ENCODE data around the gene C11orf68. TPM values are rescaled to one million over a fixed set of nuclear protein-coding genes. Genes with fewer than 3 reads are reported as not detected.

C11orf68 gene
- polyA plus RNA-seq, 3 donors, result 21.8 to 31.5 (median 22.8) TPM

DNA sequence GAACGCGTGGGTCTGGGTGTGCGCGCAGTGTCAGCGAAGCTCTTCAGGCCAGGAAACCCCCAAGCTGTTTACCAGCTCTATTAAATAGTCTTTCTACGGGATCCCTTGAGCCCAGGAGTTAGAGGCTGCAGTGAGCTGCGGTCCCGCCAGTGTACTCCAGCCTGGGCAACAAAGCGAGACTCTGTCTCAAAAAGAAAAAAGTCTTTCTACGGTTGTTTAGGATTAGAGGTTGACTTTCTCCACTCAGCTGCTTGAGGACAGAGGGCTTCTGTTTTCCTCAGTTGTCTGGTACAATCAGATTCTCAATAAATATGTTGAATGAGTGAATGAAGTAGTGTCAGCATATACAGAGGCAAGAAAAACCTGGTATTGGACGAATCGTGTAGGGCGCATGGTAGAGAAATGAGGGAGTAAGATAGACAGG lies 43.3 kb upstream of the C11orf68 start:
- Histone ChIP-seq H3K9ac (ENCODE audit: insufficient read depth, low read length, poor library complexity, severe bottlenecking) (peak overlapping the region; percentile 94), H3K4me3 (replicated peaks in 1 of 3; ENCODE audit: low read depth in 2 of 3, low read length in 3 of 3) (peak overlapping the region; percentile 74 to 97 (median 87)), H3K9me3 (replicated peaks in 1 of 2; ENCODE audit: control insufficient read depth in 1 of 2, insufficient read depth in 1 of 2, low read length in 2 of 2) (no peaks in the 10 kb centered on the region), H2AFZ (ENCODE audit: insufficient read depth, low read depth, low read length, poor library complexity, severe bottlenecking) (peak overlapping the region; percentile 41), H3K27ac (ENCODE audit: low read depth in 1 of 2, low read length in 2 of 2) (peak overlapping the region in 1 of 2 donors; percentile 92), H3K36me3 (replicated peaks in 1 of 2; ENCODE audit: control insufficient read depth in 1 of 2, insufficient read depth in 2 of 2, low read length in 2 of 2) (peaks cover 33 to 38% of the 10 kb centered on the region in 2 donors), H3K79me2 (ENCODE audit: insufficient read depth, low read length) (peaks cover 35% of the 10 kb centered on the region), H4K20me1 (ENCODE audit: insufficient read depth, low read length) (peaks cover 10% of the 10 kb centered on the region), H3K27me3 (ENCODE audit: control insufficient read depth in 2 of 2, insufficient read depth in 2 of 2, low read length in 2 of 2) (no peaks in the 10 kb centered on the region), H3K4me1 (ENCODE audit: control insufficient read depth in 1 of 2, insufficient read depth in 2 of 2, low read length in 2 of 2) (peaks cover 18 to 24% of the 10 kb centered on the region in 2 donors), H3K4me2 (replicated peaks; ENCODE audit: extremely low read depth, low read length, poor library complexity, severe bottlenecking) (peak overlapping the region; percentile 72)
- peak overlapping the region; percentile 52 to 97 (median 89) for H3K27ac Mint-ChIP-seq
- peaks cover 0 to 2% (median 2%) of the 10 kb centered on the region in 3 donors for H3K27me3 Mint-ChIP-seq (ENCODE audit: low read depth in 3 of 3)
- peak overlapping the region; percentile 91 to 95 for H3K4me3 Mint-ChIP-seq
- no peak for DNase-seq
- intact Hi-C loops (cut with micrococcal nuclease), result loop anchor here (2.0 to 5.0 kb wide), 3 partner anchors 40 to 41 kb away; partner anchors contain the start of genes BANF1 (in 2 of the 2) and EIF1AD (in 2 of the 2)
- H3K4me1 Mint-ChIP-seq, result peaks cover 24% of the 10 kb centered on the region
- peaks cover 0 to 2% (median 0%) of the 10 kb centered on the region in 7 donors for H3K9me3 Mint-ChIP-seq
- WGBS (ENCODE audit: insufficient coverage), result 18% methylated on average over 8 of the region's 13 CpGs
- peaks cover 39 to 41% of the 10 kb centered on the region in 2 donors for H3K36me3 Mint-ChIP-seq
- TF ChIP-seq, protein P1, sequence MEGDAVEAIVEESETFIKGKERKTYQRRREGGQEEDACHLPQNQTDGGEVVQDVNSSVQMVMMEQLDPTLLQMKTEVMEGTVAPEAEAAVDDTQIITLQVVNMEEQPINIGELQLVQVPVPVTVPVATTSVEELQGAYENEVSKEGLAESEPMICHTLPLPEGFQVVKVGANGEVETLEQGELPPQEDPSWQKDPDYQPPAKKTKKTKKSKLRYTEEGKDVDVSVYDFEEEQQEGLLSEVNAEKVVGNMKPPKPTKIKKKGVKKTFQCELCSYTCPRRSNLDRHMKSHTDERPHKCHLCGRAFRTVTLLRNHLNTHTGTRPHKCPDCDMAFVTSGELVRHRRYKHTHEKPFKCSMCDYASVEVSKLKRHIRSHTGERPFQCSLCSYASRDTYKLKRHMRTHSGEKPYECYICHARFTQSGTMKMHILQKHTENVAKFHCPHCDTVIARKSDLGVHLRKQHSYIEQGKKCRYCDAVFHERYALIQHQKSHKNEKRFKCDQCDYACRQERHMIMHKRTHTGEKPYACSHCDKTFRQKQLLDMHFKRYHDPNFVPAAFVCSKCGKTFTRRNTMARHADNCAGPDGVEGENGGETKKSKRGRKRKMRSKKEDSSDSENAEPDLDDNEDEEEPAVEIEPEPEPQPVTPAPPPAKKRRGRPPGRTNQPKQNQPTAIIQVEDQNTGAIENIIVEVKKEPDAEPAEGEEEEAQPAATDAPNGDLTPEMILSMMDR (IDR thresholded peaks at IDR 0.05), result no peak

DNA sequence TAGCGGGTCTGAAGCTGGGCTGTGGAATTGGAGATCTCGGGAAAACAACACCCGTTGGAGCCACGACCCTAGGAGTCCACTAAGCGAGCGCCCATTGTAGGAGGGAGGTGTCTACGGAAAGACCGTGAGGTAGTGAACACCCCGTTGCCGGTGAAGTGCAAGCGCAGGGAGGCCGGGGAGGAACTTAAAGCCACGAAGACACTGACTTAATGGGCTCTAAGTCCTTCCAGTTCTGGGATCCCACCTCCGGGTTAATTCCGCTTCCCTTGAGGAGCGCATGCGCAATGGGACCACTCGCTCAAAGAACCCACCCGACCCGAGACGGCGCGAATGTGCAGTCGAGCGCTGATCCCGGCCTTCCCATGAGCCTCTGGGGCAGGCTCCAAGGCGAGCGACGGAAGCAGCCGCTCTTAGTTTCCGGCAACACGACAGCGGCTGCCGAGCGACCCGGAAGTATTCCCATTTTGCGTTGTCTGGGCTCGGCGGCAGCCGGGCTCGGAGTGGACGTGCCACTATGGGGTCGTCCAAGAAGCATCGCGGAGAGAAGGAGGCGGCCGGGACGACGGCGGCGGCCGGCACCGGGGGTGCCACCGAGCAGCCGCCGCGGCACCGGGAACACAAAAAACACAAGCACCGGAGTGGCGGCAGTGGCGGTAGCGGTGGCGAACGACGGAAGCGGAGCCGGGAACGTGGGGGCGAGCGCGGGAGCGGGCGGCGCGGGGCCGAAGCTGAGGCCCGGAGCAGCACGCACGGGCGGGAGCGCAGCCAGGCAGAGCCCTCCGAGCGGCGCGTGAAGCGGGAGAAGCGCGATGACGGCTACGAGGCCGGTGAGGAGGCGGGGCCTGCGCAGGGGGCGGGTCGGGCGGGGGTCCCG lies 42.6 kb upstream of the C11orf68 start, which contains the start of gene SART1:
Gene SART1, plus strand, starts transcription at position 468 of the 874 bp plus-strand sequence. Its CDS starts 47 bp downstream, at position 515.
- Histone ChIP-seq H3K79me2 (ENCODE audit: insufficient read depth, low read length) (peaks cover 35% of the 10 kb centered on the region), H3K4me3 (replicated peaks in 1 of 3; ENCODE audit: low read depth in 2 of 3, low read length in 3 of 3) (peak within 1 kb of the TSS; percentile 74 to 97 (median 87)), H3K27me3 (ENCODE audit: control insufficient read depth in 2 of 2, insufficient read depth in 2 of 2, low read length in 2 of 2) (no peaks in the 10 kb centered on the region), H3K27ac (ENCODE audit: low read depth in 1 of 2, low read length in 2 of 2) (peak within 1 kb of the TSS; percentile 80 to 92), H3K9me3 (replicated peaks in 1 of 2; ENCODE audit: control insufficient read depth in 1 of 2, insufficient read depth in 1 of 2, low read length in 2 of 2) (no peaks in the 10 kb centered on the region), H3K4me1 (ENCODE audit: control insufficient read depth in 1 of 2, insufficient read depth in 2 of 2, low read length in 2 of 2) (peaks cover 18 to 30% of the 10 kb centered on the region in 2 donors), H3K4me2 (replicated peaks; ENCODE audit: extremely low read depth, low read length, poor library complexity, severe bottlenecking) (peak within 1 kb of the TSS; percentile 72), H2AFZ (ENCODE audit: insufficient read depth, low read depth, low read length, poor library complexity, severe bottlenecking) (peak within 1 kb of the TSS; percentile 90), H3K9ac (ENCODE audit: insufficient read depth, low read length, poor library complexity, severe bottlenecking) (peak within 1 kb of the TSS; percentile 94), H4K20me1 (ENCODE audit: insufficient read depth, low read length) (peaks cover 10% of the 10 kb centered on the region), H3K36me3 (replicated peaks in 1 of 2; ENCODE audit: control insufficient read depth in 1 of 2, insufficient read depth in 2 of 2, low read length in 2 of 2) (peaks cover 26 to 32% of the 10 kb centered on the region in 2 donors)
- H3K9me3 Mint-ChIP-seq, result peaks cover 0 to 2% (median 0%) of the 10 kb centered on the region in 7 donors
- peaks cover 0 to 2% (median 2%) of the 10 kb centered on the region in 3 donors for H3K27me3 Mint-ChIP-seq (ENCODE audit: low read depth in 3 of 3)
- H3K4me1 Mint-ChIP-seq, result peaks cover 31% of the 10 kb centered on the region
- under 1% methylated on average over 91 of the region's 97 CpGs for WGBS (ENCODE audit: insufficient coverage)
- intact Hi-C loops (cut with micrococcal nuclease), result loop anchor here (1.0 to 5.0 kb wide), 5 partner anchors 39 to 73 kb away; partner anchors contain the start of genes BANF1 (in 2 of the 2), EIF1AD (in 2 of the 2), C11orf68 (in 1 of the 2) and DRAP1 (in 1 of the 2)
- H3K4me3 Mint-ChIP-seq, result peak within 1 kb of the TSS; percentile 91 to 95
- TF ChIP-seq, protein P1 (IDR thresholded peaks at IDR 0.05), result no peak
- peak; percentile 94 to 97 (median 97) for DNase-seq
- peak within 1 kb of the TSS; percentile 95 to 99 (median 97) for H3K27ac Mint-ChIP-seq
- peaks cover 33 to 35% of the 10 kb centered on the region in 2 donors for H3K36me3 Mint-ChIP-seq

Data from CD14-positive monocyte (primary cell).